ENCODE measurements around the gene CWC22.
"Not testable (repeated sequence)": the region's sequence is repeated elsewhere in the genome, so short reads cannot be mapped to it uniquely, and the experiment has no call there.

The CWC22 gene

GRCh38 chr2:180006781-180007579, at the start of gene CWC22:
Gene CWC22 (minus strand): TSS chr2:180007297. CDS start chr2:179993341, 13,956 bp downstream.
- no peak for TF ChIP-seq CTCF (IDR thresholded peaks at IDR 0.05; ENCODE audit: low read depth, low read length)

GRCh38 chr2:180056367-180057118, 49.4 kb upstream of the CWC22 start:
- no peak overlapping the region for H3K4me3 ChIP-seq (ENCODE audit: low read depth, low read length)
- TF ChIP-seq CTCF (IDR thresholded peaks at IDR 0.05; ENCODE audit: low read depth, low read length), result no peak

More at GRCh38 chr2:180006781-180007579, at the start of gene CWC22:
- H3K4me3 ChIP-seq (ENCODE audit: low read depth, low read length), result peak within 1 kb of the TSS; percentile 76

- not testable (repeated sequence) for H3K4me3 ChIP-seq (ENCODE audit: low read depth, low read length)
These were observed 47.5 kb upstream of the CWC22 start for GRCh38 chr2:180054576-180054975.

DNA sequence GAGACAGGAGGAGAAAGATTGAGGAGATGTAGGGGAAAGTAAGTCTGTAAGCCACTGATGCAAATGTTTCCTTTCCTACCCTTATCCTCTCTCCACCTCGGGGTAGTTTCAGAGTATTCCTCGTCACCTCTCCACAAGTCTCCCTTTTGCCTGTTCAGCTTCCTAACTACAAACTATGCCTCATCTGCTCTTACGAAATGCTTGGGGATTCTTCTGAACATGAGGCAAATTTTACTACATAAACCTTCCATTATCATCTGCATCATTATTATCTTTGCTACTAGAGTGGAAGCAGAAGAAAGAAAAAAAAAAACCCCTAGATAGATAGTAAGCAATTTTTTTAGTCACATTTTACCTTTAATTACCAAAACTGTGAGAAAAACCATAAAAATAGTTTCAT, 43.1 kb upstream of the CWC22 start:
- H3K4me3 ChIP-seq (ENCODE audit: low read depth, low read length), result no peak overlapping the region
- no peak for TF ChIP-seq CTCF (IDR thresholded peaks at IDR 0.05; ENCODE audit: low read depth, low read length)

GRCh38 chr2:180048251-180048650, 41.2 kb upstream of the CWC22 start:
- no peak overlapping the region for H3K4me3 ChIP-seq (ENCODE audit: low read depth, low read length)
- TF ChIP-seq CTCF (IDR thresholded peaks at IDR 0.05; ENCODE audit: low read depth, low read length), result no peak

DNA sequence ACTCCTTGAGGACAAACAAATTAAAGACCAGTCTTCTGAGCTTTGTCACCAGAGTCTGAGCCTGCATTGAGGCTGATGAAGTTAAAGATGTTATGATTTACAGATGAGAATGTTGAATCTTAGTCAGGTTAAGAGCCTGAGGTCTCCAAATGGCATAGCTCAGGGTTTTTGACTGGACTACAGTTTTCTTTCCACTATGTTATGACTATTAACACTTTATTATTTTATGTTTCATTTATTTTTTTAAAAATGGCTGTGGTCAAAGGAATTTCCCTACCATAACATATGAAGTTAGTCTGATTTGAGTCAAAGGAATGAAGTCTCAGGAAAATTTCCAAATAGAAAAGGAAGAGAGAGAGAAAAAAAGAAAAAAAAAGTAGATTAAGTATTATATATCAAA, 39.7 kb upstream of the CWC22 start:
- no peak for TF ChIP-seq CTCF (IDR thresholded peaks at IDR 0.05; ENCODE audit: low read depth, low read length)
- H3K4me3 ChIP-seq (ENCODE audit: low read depth, low read length), result no peak overlapping the region

- no peak for TF ChIP-seq CTCF (IDR thresholded peaks at IDR 0.05; ENCODE audit: low read depth, low read length)
These were observed 39.1 kb upstream of the CWC22 start for GRCh38 chr2:180046202-180046601.

More at GRCh38 chr2:180046202-180046601, 39.1 kb upstream of the CWC22 start:
- H3K4me3 ChIP-seq (ENCODE audit: low read depth, low read length), result no peak overlapping the region
